Activated T-helper 9 cell treated with anti-CD3 and anti-CD28 coated beads, Interleukin-2, amount 50 U/mL, for 16 hours (primary cell): Measurements from ENCODE around the gene WDR89.
"Not testable (repeated sequence)": the region's sequence is repeated elsewhere in the genome, so short reads cannot be mapped to it uniquely, and the experiment has no call there.

Experiments used
- DNase-seq: peaks from one replicate; pipeline ENCODE4 v3.0.0-alpha.2; 2020; ENCODE audit warnings: low read depth

The WDR89 gene

GRCh38 chr14:63594455-63595372, 47.0 kb downstream of the WDR89 start:
- DNase-seq = no peak

GRCh38 chr14:63583046-63583445, 58.6 kb downstream of the WDR89 start:
- DNase-seq = not testable (repeated sequence)

- DNase-seq = no peak
These were observed 60.2 kb downstream of the WDR89 start for GRCh38 chr14:63581491-63581890.

GRCh38 chr14:63578300-63578699, 63.4 kb downstream of the WDR89 start:
- DNase-seq = no peak

- DNase-seq = no peak
These were observed 68.1 kb downstream of the WDR89 start for GRCh38 chr14:63573581-63573980.

GRCh38 chr14:63565448-63565847, 76.2 kb downstream of the WDR89 start:
- no peak for DNase-seq

GRCh38 chr14:63564318-63564717, 77.4 kb downstream of the WDR89 start:
- no peak for DNase-seq

GRCh38 chr14:63563370-63564026, 78.2 kb downstream of the WDR89 start:
- no peak for DNase-seq

- no peak for DNase-seq
These were observed 79.3 kb downstream of the WDR89 start for GRCh38 chr14:63562405-63562804.

- no peak for DNase-seq
These were observed 86.1 kb downstream of the WDR89 start for GRCh38 chr14:63555572-63555971.

- DNase-seq = no peak
These were observed 90.3 kb downstream of the WDR89 start for GRCh38 chr14:63551332-63551731.

- no peak for DNase-seq
These were observed 93.8 kb downstream of the WDR89 start for GRCh38 chr14:63547798-63548335.
